ENCODE measurements around the gene SHCBP1. TPM values are rescaled to one million over a fixed set of nuclear protein-coding genes. Genes with fewer than 3 reads are reported as not detected.

SHCBP1 gene
- total RNA-seq, 1 experiment from 2014 or later: 22.2 TPM

Other genes with a start within 250 kb of the SHCBP1 start
- 86.8 TPM for gene VPS35, start 67.8 kb upstream of the SHCBP1 start, total RNA-seq (2021; ENCODE audit: unreplicated experiment)
- 33.5 TPM for gene ORC6, start 68.3 kb upstream of the SHCBP1 start, total RNA-seq (2021; ENCODE audit: unreplicated experiment)
- gene MYLK3, start 127.0 kb upstream of the SHCBP1 start, total RNA-seq (2021; ENCODE audit: unreplicated experiment): 0.31 TPM
- gene C16orf87, start 209.8 kb upstream of the SHCBP1 start, total RNA-seq (2021; ENCODE audit: unreplicated experiment): 8.7 TPM

Measured in Panc1 (cell line).